Stimulated activated CD8-positive, alpha-beta memory T cell treated with anti-CD3 and anti-CD28 coated beads, Interleukin-15, amount 100 ng/mL, for 48 hours (primary cell): ENCODE results near the gene WDR35.

Source experiments
- DNase-seq, 2 donors: peaks; one replicate each; pipeline ENCODE4 v3.0.0-alpha.2; 2020; ENCODE audit warnings: low read depth in 2 of 2

The WDR35 gene

DNA sequence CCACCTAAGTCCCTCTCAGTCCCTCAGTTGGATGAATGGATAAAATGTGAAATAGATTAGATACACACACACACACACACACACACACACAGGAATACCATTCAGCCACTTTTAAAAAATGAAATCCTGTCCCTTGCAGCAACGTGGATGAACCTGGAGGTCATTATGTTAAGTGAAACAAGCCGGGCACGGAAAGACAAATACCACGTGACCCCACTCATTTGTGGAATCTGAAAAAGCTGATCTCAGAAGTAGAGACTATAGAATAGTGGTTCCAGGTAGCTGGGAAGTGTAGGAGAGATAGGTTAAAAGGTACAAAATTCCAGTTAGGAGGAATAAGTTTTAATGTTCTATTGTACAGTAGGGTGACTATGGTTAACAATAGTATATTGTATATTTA is 119.1 kb downstream of the WDR35 start:
- no peak for DNase-seq

DNA sequence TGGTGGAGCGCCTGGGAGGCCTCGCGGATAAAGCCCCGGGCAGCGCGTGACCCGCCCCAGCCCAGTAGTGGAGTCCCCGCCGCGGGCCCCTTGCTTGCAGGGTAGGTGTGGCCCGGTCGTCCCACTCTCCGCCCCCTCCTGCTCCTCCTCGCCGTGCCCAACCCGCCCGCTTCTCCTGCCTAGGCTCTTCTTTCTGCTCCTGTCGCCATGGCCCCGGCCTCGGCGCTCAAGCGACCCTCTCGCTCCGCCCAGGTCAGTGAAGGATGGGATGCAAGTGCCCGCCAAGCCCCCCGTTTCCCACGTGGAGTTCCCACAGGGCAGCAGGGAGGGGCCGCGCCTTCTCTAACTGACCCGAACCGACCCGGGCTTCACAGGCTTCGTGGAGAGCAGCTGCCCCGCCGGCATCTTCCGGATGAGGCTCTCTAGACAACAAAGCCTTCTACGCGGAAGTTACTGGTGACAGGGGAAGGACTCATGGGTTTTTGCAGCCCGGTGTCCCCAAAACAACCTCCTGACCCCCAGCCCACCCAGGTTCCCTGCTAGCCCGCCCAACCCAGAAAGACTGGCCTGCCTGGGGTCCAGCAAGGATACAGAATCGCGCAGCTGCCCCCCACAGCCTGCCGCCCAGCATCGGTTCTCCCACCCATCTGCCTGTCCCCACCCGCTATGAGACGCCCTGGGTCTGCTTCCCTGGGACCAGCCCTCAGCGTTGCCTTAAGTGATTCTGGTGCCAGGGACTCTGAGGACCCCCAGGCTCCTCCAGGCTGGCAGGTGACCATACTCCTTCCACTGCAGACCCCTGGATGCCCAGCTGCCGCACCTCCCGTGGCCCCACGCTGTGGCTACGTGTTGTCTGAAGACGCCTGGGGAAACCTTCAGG is 121.0 kb downstream of the WDR35 start:
- DNase-seq = peak; percentile 31 to 40

DNA sequence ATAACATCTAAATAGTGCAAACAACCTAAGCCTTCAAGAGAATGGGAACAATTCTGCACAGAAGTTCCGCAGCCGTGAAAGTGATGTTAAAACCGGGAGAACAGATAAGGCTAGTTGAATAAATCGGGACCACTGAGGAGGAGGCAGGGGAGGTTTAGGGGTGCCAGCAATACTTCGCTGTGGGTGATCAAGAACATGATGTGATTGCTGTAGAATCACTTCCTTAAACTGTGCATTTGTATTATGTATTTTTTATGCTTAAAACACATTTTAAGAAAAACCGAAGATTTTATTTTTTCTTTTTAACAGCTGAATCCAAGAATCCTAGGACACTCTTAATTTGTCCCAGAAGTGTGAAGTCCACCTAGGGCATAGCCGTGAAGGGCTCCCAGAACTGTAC is 121.7 kb downstream of the WDR35 start:
- DNase-seq = no peak

DNA sequence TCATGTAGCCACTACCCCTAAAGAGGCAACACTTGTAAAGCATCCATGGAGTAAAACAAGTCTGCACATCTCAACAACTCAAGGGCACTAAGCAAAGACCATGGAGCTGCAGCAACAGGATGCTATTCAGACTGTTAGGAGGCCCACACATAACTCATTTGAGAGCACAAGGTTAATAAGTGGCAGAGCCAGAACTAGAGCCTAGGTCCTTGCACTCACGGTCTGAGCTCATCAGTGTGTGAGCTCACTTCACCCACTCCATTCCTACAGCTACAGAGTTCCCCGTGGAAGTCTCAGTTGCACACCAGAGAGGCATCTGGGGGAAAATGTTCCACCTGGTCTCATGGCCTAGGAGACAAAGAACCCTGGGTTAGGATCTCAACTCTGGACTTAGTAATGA is 123.1 kb downstream of the WDR35 start:
- DNase-seq = no peak

DNA sequence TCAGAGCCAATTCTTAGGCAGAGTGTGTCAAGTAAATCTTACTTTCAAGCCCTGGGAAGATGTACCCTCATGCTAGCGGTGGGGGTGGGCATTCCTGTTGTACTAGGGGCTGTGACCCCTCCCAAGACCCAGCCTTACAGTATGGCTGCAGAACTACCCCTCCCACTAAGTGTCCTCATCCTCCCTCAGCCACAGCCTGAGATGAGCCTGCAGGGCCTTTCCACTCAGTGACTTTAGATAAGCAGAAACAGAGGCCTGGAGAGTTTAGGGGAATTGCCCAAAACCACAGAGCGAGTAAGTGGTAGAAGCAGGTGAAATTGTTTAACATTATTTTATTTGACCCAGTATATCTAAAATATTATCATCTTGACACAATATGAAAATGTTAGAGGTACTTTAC is 124.8 kb downstream of the WDR35 start:
- no peak for DNase-seq

DNA sequence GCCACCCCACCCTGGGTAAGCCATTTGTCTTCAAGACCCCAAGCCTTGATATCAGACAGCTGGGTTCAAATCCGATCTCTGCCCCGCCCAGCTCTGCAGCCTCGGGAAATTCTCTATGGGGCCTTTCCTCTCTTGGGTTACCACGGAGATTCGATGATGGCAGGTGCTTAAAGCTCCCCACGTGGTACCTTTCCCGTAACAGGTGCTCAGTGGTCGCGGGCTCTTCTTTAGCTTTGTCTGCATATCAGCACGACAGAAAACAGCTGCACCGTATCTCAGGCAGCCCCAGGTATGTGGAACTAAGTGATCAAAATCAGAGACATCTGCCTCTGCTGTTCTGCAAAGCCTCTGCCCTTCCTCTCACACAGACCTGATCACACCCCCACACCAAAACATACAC is 125.5 kb downstream of the WDR35 start:
- no peak for DNase-seq

DNA sequence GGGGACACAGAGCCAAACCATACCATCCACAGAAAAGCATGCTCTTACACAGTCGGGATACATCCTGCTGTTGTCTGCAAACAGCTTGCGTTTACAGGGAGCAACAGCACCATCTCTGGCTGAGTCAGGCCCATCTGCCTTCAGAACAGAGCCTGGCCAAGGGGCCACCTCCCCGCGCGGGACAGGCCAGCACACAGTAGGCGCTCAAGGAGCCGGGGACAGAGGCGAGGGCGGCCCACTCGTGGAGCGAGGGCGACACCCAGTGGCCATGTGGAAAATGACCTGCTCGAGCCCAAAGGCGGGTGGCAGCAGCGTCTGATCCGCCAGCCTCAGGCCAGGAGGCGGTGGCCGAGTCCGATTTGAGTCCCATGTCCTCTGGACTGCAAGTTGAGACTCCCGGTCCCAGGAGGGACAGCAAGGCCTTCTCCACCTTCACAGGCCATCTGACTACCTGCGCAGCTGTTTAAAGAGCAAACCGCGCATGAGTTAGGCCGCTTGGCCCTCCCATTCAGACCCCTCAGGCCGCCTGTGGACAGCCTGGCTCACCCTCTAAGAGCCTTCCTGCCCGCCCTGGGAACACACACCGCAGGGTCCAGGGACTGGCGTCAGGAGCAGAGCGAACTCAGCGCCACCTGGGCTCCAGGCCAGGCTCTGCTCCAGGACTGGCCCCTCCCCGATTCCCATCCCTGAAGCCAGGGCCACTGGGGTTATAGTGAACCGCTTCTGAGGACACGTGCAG is 126.4 kb downstream of the WDR35 start:
- DNase-seq = peak; percentile 40 to 41

DNA sequence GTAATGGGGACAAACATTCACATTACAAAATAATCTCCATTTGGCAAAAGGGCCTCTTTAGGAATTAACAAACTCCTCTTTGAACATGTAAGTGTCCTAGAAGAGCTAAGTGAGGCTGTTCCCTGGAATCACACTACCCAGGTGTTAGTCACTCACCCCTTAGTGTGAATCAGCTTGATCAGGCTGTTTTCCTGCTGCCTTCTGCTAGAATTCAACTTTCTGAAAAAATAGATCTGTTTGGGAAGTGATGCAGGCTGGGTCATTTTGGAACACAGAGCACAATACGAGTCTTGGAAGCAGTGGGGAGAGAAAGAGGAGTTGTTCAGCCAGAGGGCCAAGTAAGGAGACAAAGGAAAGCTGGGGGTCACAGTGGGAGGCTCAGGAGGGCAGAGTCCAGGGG is 128.1 kb downstream of the WDR35 start:
- DNase-seq = no peak
